Neural cell (in vitro differentiated cells): ENCODE results near the gene WNK2.

Experiments
- EP300 ChIP-seq: fragments of 450-650 bp; conservative IDR thresholded peaks from 2 replicates; pipeline ENCODE4 v1.6.1; 2014; ENCODE audit warnings: antibody characterized with exemption, mild to moderate bottlenecking, moderate library complexity; ENCODE audit not compliant: poor library complexity, severe bottlenecking
- EZH2 ChIP-seq: fragments of 200-600, 300-800 bp; shearing (Covaris generic), sonication (generic); IDR thresholded peaks from 2 replicates; pipeline ENCODE4 v1.6.1; 2014; ENCODE audit warnings: antibody characterized with exemption, low read length, borderline replicate concordance, mild to moderate bottlenecking; ENCODE audit not compliant: insufficient read depth, poor library complexity, severe bottlenecking
- MXI1 ChIP-seq: fragments of 450-650 bp; conservative IDR thresholded peaks from 2 replicates; pipeline ENCODE4 v1.6.1; 2014; ENCODE audit warnings: antibody characterized with exemption, mild to moderate bottlenecking; ENCODE audit not compliant: poor library complexity, severe bottlenecking
- POLR2AphosphoS5 ChIP-seq: IDR thresholded peaks from 2 replicates; pipeline ENCODE4 v1.6.1; 2012
- RAD21 ChIP-seq: fragments of 450-650 bp; conservative IDR thresholded peaks from 2 replicates; pipeline ENCODE4 v1.6.1; 2014; ENCODE audit warnings: antibody characterized with exemption, mild to moderate bottlenecking, moderate library complexity
- SMC3 ChIP-seq: fragments of 450-650 bp; conservative IDR thresholded peaks from 2 replicates; pipeline ENCODE4 v1.6.1; 2014; ENCODE audit warnings: antibody characterized with exemption, mild to moderate bottlenecking, moderate library complexity; ENCODE audit not compliant: poor library complexity
- TAF1 ChIP-seq: IDR thresholded peaks from 2 replicates; pipeline ENCODE4 v1.6.1; 2012; ENCODE audit warnings: low read depth
- TF ChIP-seq, protein P1 (sequence below): fragments of 450-650 bp; IDR thresholded peaks from 2 replicates; pipeline ENCODE4 v1.5.1; 2014; ENCODE audit warnings: antibody characterized with exemption, mild to moderate bottlenecking, moderate library complexity; ENCODE audit not compliant: poor library complexity, severe bottlenecking
- TF ChIP-seq, protein P2 (sequence below): IDR thresholded peaks from 2 replicates; pipeline ENCODE4 v1.6.1; 2012; ENCODE audit warnings: borderline replicate concordance

DNA sequence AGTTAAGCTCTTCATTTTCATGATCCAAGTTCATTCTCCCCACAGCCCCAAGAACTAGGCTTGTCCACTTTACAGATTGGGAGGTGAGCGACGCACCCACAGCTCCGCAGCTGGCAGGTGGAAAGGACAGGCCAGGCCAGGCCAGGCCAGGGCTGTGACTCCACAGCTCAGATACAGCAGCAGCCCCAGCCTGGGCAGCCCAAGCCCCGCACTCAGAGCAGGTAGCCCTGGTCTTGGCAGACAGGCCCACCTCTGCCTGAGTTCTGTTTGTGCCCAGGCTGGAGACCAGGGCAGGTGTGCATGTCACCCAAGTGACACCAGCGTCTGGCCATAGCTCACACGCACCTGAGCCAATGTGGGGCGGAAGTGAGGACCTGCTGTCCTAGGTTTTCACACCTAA, 124.7 kb downstream of the WNK2 start:
- TF ChIP-seq, protein P1, sequence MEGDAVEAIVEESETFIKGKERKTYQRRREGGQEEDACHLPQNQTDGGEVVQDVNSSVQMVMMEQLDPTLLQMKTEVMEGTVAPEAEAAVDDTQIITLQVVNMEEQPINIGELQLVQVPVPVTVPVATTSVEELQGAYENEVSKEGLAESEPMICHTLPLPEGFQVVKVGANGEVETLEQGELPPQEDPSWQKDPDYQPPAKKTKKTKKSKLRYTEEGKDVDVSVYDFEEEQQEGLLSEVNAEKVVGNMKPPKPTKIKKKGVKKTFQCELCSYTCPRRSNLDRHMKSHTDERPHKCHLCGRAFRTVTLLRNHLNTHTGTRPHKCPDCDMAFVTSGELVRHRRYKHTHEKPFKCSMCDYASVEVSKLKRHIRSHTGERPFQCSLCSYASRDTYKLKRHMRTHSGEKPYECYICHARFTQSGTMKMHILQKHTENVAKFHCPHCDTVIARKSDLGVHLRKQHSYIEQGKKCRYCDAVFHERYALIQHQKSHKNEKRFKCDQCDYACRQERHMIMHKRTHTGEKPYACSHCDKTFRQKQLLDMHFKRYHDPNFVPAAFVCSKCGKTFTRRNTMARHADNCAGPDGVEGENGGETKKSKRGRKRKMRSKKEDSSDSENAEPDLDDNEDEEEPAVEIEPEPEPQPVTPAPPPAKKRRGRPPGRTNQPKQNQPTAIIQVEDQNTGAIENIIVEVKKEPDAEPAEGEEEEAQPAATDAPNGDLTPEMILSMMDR, result no peak
- TF ChIP-seq POLR2AphosphoS5 (no peak), TAF1 (no peak), EZH2 (no peak), EP300 (no peak), RAD21 (no peak), SMC3 (no peak), MXI1 (no peak)
- TF ChIP-seq, protein P2, sequence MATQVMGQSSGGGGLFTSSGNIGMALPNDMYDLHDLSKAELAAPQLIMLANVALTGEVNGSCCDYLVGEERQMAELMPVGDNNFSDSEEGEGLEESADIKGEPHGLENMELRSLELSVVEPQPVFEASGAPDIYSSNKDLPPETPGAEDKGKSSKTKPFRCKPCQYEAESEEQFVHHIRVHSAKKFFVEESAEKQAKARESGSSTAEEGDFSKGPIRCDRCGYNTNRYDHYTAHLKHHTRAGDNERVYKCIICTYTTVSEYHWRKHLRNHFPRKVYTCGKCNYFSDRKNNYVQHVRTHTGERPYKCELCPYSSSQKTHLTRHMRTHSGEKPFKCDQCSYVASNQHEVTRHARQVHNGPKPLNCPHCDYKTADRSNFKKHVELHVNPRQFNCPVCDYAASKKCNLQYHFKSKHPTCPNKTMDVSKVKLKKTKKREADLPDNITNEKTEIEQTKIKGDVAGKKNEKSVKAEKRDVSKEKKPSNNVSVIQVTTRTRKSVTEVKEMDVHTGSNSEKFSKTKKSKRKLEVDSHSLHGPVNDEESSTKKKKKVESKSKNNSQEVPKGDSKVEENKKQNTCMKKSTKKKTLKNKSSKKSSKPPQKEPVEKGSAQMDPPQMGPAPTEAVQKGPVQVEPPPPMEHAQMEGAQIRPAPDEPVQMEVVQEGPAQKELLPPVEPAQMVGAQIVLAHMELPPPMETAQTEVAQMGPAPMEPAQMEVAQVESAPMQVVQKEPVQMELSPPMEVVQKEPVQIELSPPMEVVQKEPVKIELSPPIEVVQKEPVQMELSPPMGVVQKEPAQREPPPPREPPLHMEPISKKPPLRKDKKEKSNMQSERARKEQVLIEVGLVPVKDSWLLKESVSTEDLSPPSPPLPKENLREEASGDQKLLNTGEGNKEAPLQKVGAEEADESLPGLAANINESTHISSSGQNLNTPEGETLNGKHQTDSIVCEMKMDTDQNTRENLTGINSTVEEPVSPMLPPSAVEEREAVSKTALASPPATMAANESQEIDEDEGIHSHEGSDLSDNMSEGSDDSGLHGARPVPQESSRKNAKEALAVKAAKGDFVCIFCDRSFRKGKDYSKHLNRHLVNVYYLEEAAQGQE, result no peak
